Naive thymus-derived CD4-positive, alpha-beta T cell (primary cell): Measurements from ENCODE around the gene PIGH. TPM values are rescaled to one million over a fixed set of nuclear protein-coding genes. Genes with fewer than 3 reads are reported as not detected.

Experiments used
- ATAC-seq: fragments of 150-1000 bp; cut with Tn5 transposase; 2 replicates; pipeline ENCODE4 v1.10.0; 2021; ENCODE audit warnings: mild to moderate bottlenecking, moderate library complexity
- CTCF ChIA-PET: fragments of 350-600 bp; sonication (Branson Sonifier 250); formaldehyde crosslinking; loops from one replicate; lab custom pipeline; 2021; ENCODE audit warnings: antibody characterized with exemption; lab: Charles Lee
- POLR2A ChIA-PET: fragments of 350-600 bp; sonication (Branson Sonifier 250); formaldehyde crosslinking; loops from one replicate; lab custom pipeline; 2021; ENCODE audit warnings: antibody characterized with exemption, inconsistent platforms; lab: Charles Lee
- DNase-seq, 9 donors: peaks; one replicate each; pipeline versions ENCODE4 v3.0.0 to v3.0.0-alpha.2; 2020 to 2022; ENCODE audit warnings: mixed read lengths in 1 of 9
- H3K27ac ChIP-seq: one replicate; pipeline ENCODE4 v1.7.0; 2013; ENCODE audit warnings: mild to moderate bottlenecking, low read depth, low read length, moderate library complexity
- H3K27me3 ChIP-seq, 2 donors: one replicate each; pipeline ENCODE4 v1.7.0; 2013; ENCODE audit warnings: low read length in 2 of 2, mild to moderate bottlenecking in 2 of 2, moderate library complexity in 2 of 2; ENCODE audit not compliant: control insufficient read depth in 2 of 2, insufficient read depth in 2 of 2
- H3K36me3 ChIP-seq, 3 experiments: 1 replicate in 2 of 3; 2 replicates in 1 of 3; pipeline ENCODE4 v1.7.0; 2013; ENCODE audit warnings: low read length in 3 of 3, mild to moderate bottlenecking in 3 of 3, moderate library complexity in 1 of 3; ENCODE audit not compliant: insufficient read depth in 3 of 3, control insufficient read depth in 2 of 3
- H3K4me1 ChIP-seq, 2 donors: one replicate each; pipeline ENCODE4 v1.7.0; 2013; ENCODE audit warnings: low read length in 2 of 2, mild to moderate bottlenecking in 2 of 2, moderate library complexity in 1 of 2; ENCODE audit not compliant: control insufficient read depth in 2 of 2, insufficient read depth in 2 of 2
- H3K4me3 ChIP-seq: 2 replicates; pipeline ENCODE4 v1.7.0; 2013; ENCODE audit warnings: mild to moderate bottlenecking, low read length
- H3K9me3 ChIP-seq, 3 experiments: 1 replicate in 2 of 3; 2 replicates in 1 of 3; pipeline ENCODE4 v1.7.0; 2013; ENCODE audit warnings: low read length in 3 of 3; ENCODE audit not compliant: control insufficient read depth in 2 of 3
- H3K27ac Mint-ChIP-seq, 9 donors: one replicate each; pipeline ENCODE4 v1.8.0; 2020 to 2022; ENCODE audit warnings: mixed read lengths in 9 of 9, mild to moderate bottlenecking in 8 of 9, moderate library complexity in 5 of 9, inconsistent platforms in 2 of 9
- H3K27me3 Mint-ChIP-seq, 5 donors: one replicate each; pipeline ENCODE4 v1.8.0; 2021 to 2022; ENCODE audit warnings: mixed read lengths in 5 of 5, mild to moderate bottlenecking in 1 of 5
- H3K36me3 Mint-ChIP-seq, 5 donors: one replicate each; pipeline ENCODE4 v1.8.0; 2020 to 2022; ENCODE audit warnings: mixed read lengths in 5 of 5, mild to moderate bottlenecking in 3 of 5, inconsistent platforms in 1 of 5
- H3K4me1 Mint-ChIP-seq, 7 donors: one replicate each; pipeline ENCODE4 v1.8.0; 2020 to 2022; ENCODE audit warnings: mixed read lengths in 7 of 7, mild to moderate bottlenecking in 3 of 7, inconsistent platforms in 1 of 7
- H3K4me3 Mint-ChIP-seq, 10 donors: one replicate each; pipeline ENCODE4 v1.8.0; 2020 to 2022; ENCODE audit warnings: mild to moderate bottlenecking in 10 of 10, mixed read lengths in 10 of 10, moderate library complexity in 6 of 10, inconsistent platforms in 2 of 10
- H3K9me3 Mint-ChIP-seq, 11 donors: one replicate each; pipeline ENCODE4 v1.8.0; 2020 to 2022; ENCODE audit warnings: mixed read lengths in 11 of 11, mild to moderate bottlenecking in 4 of 11, inconsistent platforms in 1 of 11, moderate library complexity in 1 of 11
- intact Hi-C, 2 donors: fragments of 100-400 bp; cut with micrococcal nuclease; formaldehyde crosslinking; loops; one replicate each; pipeline ENCODE4 v1.15.1; 2023
- polyA plus RNA-seq, 2 donors: library from polyadenylated mRNA; unstranded; fragments of 300-500 nt; fragmentation: Illumina TruSeq; gene quantifications; one replicate each; pipeline ENCODE4 v1.2.3, GENCODE V29; 2021
- total RNA-seq, 6 experiments: library from RNA in 5 of 6; stranded (reverse) in 5 of 6; gene quantifications; 1 replicate in 5 of 6; 2 replicates in 1 of 6; pipeline ENCODE4 v1.2.3 and lab custom pipeline; 2021 to 2026

The PIGH gene
- total and polyA plus RNA-seq, 7 experiments from 2014 or later, result 14.3 to 42.1 (median 33.0) TPM

DNA sequence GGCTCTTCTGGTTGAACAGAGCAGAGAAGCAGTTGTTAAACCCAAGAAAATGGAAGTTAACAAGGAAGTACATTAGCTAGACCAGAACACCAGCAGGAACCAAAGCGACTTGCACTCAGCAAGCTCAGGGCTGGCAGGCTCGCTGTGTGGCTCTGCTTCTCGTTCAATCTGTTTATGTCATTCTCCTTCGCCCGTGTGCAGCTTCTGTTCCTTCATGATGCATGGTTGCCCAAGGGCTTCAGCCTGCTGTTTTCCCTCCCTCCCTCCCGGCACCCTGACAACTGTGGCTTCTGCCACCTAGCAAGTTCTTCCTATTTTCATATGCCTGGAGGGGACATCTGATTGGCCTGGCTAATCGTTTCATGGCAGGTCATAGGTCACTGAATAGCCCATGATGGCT is 25.3 kb downstream of the PIGH start:
- Mint-ChIP-seq H3K27ac (no peak overlapping the region), H3K4me3 (no peak overlapping the region), H3K36me3 (no peaks in the 10 kb centered on the region), H3K4me1 (peaks cover 0 to 6% (median 0%) of the 10 kb centered on the region in 7 donors), H3K9me3 (no peaks in the 10 kb centered on the region), H3K27me3 (peaks cover 0 to 13% (median 5%) of the 10 kb centered on the region in 5 donors)
- Histone ChIP-seq H3K4me1 (no peaks in the 10 kb centered on the region), H3K27ac (no peak overlapping the region), H3K9me3 (no peaks in the 10 kb centered on the region), H3K27me3 (no peaks in the 10 kb centered on the region), H3K36me3 (no peaks in the 10 kb centered on the region), H3K4me3 (no peak overlapping the region)
- ChIA-PET POLR2A (no interaction called here), CTCF (interaction anchor here (8.0 kb wide), 1 partner anchor 148 kb away, joined by 184 read pairs; no protein-coding TSS in a partner anchor)
- DNase-seq (no peak), ATAC-seq (no peak)
- intact Hi-C loops, result no loop called here

DNA sequence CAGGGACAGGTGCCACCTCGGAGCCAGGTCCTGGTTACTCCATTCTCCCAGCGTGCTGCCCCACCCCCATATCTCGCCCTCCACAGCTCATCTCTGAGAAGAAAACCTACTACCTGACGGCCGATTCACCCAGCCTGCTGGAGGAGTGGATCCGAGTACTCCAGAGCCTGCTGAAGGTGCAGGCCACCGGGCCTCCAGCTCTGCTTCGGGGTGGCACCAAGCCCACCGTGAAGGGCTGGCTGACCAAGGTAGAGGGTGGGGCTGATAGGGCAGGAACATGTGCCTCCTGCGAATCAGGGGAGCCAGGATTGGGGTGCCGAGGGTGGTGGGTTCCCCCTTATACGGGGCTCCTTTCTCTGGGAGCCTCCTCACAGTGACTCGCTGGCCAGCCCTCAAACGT is 25.9 kb downstream of the PIGH start:
- ChIA-PET POLR2A (no interaction called here), CTCF (interaction anchor here (8.0 kb wide), 1 partner anchor 148 kb away, joined by 184 read pairs; no protein-coding TSS in a partner anchor)
- Histone ChIP-seq H3K27me3 (no peaks in the 10 kb centered on the region), H3K9me3 (no peaks in the 10 kb centered on the region), H3K4me3 (no peak overlapping the region), H3K36me3 (no peaks in the 10 kb centered on the region), H3K27ac (no peak overlapping the region), H3K4me1 (no peaks in the 10 kb centered on the region)
- Mint-ChIP-seq H3K27me3 (peaks cover 0 to 13% (median 5%) of the 10 kb centered on the region in 5 donors), H3K27ac (no peak overlapping the region), H3K4me3 (no peak overlapping the region), H3K9me3 (no peaks in the 10 kb centered on the region), H3K4me1 (peaks cover 0 to 6% (median 0%) of the 10 kb centered on the region in 7 donors), H3K36me3 (no peaks in the 10 kb centered on the region)
- intact Hi-C loops, result no loop called here
- DNase-seq (no peak), ATAC-seq (no peak)

GRCh38 chr14:67573228-67574010 is 26.6 kb downstream of the PIGH start:
- H3K9me3 Mint-ChIP-seq, result no peaks in the 10 kb centered on the region
- Histone ChIP-seq H3K27ac (no peak overlapping the region), H3K27me3 (no peaks in the 10 kb centered on the region), H3K4me3 (no peak overlapping the region), H3K9me3 (no peaks in the 10 kb centered on the region), H3K36me3 (no peaks in the 10 kb centered on the region), H3K4me1 (no peaks in the 10 kb centered on the region)
- ChIA-PET CTCF (interaction anchor here (1.4 to 8.0 kb wide), 3 partner anchors 49 to 147 kb away, joined by 3 to 184 read pairs (median 12); no protein-coding TSS in a partner anchor), POLR2A (no interaction called here)
- intact Hi-C loops, result no loop called here
- H3K27me3 Mint-ChIP-seq, result peaks cover 0 to 13% (median 5%) of the 10 kb centered on the region in 5 donors
- ATAC-seq, result no peak
- H3K4me1 Mint-ChIP-seq, result peaks cover 0 to 6% (median 0%) of the 10 kb centered on the region in 7 donors
- peak overlapping the region in 1 of 9 donors; percentile 41 for H3K27ac Mint-ChIP-seq
- DNase-seq, result no peak
- no peaks in the 10 kb centered on the region for H3K36me3 Mint-ChIP-seq
- H3K4me3 Mint-ChIP-seq, result no peak overlapping the region

- CTCF ChIA-PET, result interaction anchor here (1.4 to 8.0 kb wide), 4 partner anchors 45 to 146 kb away, joined by 3 to 184 read pairs (median 18); no protein-coding TSS in a partner anchor
Measured at GRCh38 chr14:67572608-67573007, 27.5 kb downstream of the PIGH start.

DNA sequence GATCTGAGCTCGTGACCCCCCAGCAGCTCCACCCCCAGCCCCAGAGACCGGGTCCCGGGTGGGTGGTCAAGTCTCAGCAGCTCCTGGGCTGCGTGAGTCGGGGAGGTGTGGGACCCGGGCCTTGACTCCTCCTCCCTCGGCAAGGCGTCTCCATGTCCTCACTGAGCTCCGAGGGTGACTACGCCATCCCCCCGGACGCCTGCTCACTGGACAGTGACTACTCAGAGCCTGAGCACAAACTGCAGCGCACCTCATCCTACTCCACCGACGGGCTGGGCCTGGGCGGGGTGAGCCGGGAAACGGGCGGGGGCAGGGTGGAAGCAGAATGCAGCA is 28.1 kb downstream of the PIGH start:
- intact Hi-C loops, result loop anchor here (1.0 to 2.0 kb wide), 4 partner anchors 46 to 405 kb away; no protein-coding TSS in a partner anchor
- ChIA-PET CTCF (interaction anchor here (0.6 to 8.0 kb wide), 23 partner anchors 8 to 208 kb away, joined by 3 to 184 read pairs (median 4); partner anchors contain the start of gene TMEM229B), POLR2A (interaction anchor here (1.1 kb wide), 1 partner anchor 145 kb away, joined by 3 read pairs; no protein-coding TSS in a partner anchor)
- Histone ChIP-seq H3K27ac (no peak overlapping the region), H3K9me3 (no peaks in the 10 kb centered on the region), H3K4me3 (no peak overlapping the region), H3K4me1 (no peaks in the 10 kb centered on the region), H3K36me3 (no peaks in the 10 kb centered on the region), H3K27me3 (no peaks in the 10 kb centered on the region)
- ATAC-seq (no peak), DNase-seq (no peak)
- no peaks in the 10 kb centered on the region for H3K9me3 Mint-ChIP-seq
- no peak overlapping the region for H3K4me3 Mint-ChIP-seq
- peaks cover 0 to 14% (median 0%) of the 10 kb centered on the region in 7 donors for H3K4me1 Mint-ChIP-seq
- no peak overlapping the region for H3K27ac Mint-ChIP-seq
- H3K36me3 Mint-ChIP-seq, result no peaks in the 10 kb centered on the region
- H3K27me3 Mint-ChIP-seq, result peaks cover 0 to 13% (median 5%) of the 10 kb centered on the region in 5 donors

More at GRCh38 chr14:67572608-67573007, 27.5 kb downstream of the PIGH start:
- intact Hi-C loops, result no loop called here
- Histone ChIP-seq H3K4me3 (no peak overlapping the region), H3K36me3 (no peaks in the 10 kb centered on the region), H3K27me3 (no peaks in the 10 kb centered on the region), H3K27ac (no peak overlapping the region), H3K9me3 (no peaks in the 10 kb centered on the region), H3K4me1 (no peaks in the 10 kb centered on the region)
- Mint-ChIP-seq H3K36me3 (no peaks in the 10 kb centered on the region), H3K4me1 (peaks cover 0 to 7% (median 0%) of the 10 kb centered on the region in 7 donors), H3K9me3 (no peaks in the 10 kb centered on the region), H3K4me3 (no peak overlapping the region), H3K27ac (peak overlapping the region in 1 of 9 donors; percentile 72), H3K27me3 (peaks cover 0 to 13% (median 5%) of the 10 kb centered on the region in 5 donors)
- no peak for DNase-seq
- ATAC-seq, result no peak
- POLR2A ChIA-PET, result no interaction called here

DNA sequence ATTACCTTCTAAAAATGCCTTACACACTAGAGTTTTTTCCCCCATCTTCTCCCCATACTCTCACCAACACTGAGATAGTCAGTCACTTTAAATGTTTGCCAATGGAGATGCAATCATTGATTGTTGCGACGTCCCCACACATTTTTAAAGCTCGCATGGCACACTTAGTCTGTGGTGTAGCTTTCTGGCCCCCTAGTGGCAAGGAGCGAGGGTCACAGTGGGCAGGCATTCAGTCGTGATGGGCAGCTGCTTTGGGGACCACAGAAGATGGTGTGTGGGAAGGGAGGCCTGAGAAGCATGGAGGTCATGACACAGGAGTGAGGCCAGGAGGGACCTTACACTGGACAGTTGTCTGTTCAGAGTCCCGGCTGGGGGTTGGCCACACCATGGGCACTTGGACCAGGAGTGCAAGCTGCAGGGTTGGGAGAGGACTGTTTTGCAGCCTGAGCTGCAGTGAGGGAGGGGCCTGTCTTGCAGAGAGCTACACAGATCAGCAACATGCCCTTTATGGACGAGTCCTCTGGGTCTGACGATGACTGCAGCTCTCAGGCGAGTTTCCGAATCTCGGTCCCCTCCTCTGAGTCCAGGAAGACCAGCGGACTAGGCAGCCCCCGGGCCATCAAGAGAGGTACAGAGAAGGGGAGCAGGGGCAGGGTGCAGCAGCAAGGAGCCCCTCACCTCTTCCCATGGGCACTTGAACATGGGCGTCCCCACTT is 28.6 kb downstream of the PIGH start:
- DNase-seq (peak; percentile 44 to 76 (median 64)), ATAC-seq (peak; percentile 87)
- intact Hi-C loops, result loop anchor here (1.0 to 2.0 kb wide), 4 partner anchors 45 to 405 kb away; no protein-coding TSS in a partner anchor
- Mint-ChIP-seq H3K36me3 (no peaks in the 10 kb centered on the region), H3K27ac (peak overlapping the region in 1 of 9 donors; percentile 32), H3K4me1 (peaks cover 0 to 18% (median 0%) of the 10 kb centered on the region in 7 donors), H3K27me3 (peaks cover 0 to 13% (median 5%) of the 10 kb centered on the region in 5 donors), H3K9me3 (no peaks in the 10 kb centered on the region), H3K4me3 (no peak overlapping the region)
- Histone ChIP-seq H3K27me3 (no peaks in the 10 kb centered on the region), H3K9me3 (no peaks in the 10 kb centered on the region), H3K4me1 (no peaks in the 10 kb centered on the region), H3K4me3 (no peak overlapping the region), H3K36me3 (no peaks in the 10 kb centered on the region), H3K27ac (no peak overlapping the region)
- CTCF ChIA-PET, result interaction anchor here (0.6 to 8.0 kb wide), 36 partner anchors 9 to 207 kb away, joined by 3 to 184 read pairs (median 3); partner anchors contain the start of gene TMEM229B
- POLR2A ChIA-PET, result interaction anchor here (0.7 to 1.1 kb wide), 2 partner anchors 8 to 144 kb away, joined by 3 read pairs; no protein-coding TSS in a partner anchor
